Neuronal stem cell (in vitro differentiated cells): ENCODE measurements around the gene TLCD3A.

Experiments used
- DNase-seq: peaks from one replicate; pipeline ENCODE4 v3.0.0-alpha.2; 2013; ENCODE audit warnings: low spot score
- H2AFZ ChIP-seq: one replicate; pipeline ENCODE4 v1.6.1; 2013; ENCODE audit warnings: mild to moderate bottlenecking, low read length, inconsistent platforms
- H2AK5ac ChIP-seq: 2 replicates; pipeline ENCODE4 v1.6.1; 2013; ENCODE audit warnings: low read depth, mild to moderate bottlenecking, inconsistent platforms, low read length, moderate library complexity, mixed read lengths
- H2BK120ac ChIP-seq: 2 replicates; pipeline ENCODE4 v1.6.1; 2013; ENCODE audit warnings: low read depth, mild to moderate bottlenecking, inconsistent platforms, low read length, moderate library complexity, mixed read lengths
- H2BK12ac ChIP-seq: one replicate; pipeline ENCODE4 v1.6.1; 2013; ENCODE audit warnings: low read length, inconsistent platforms
- H2BK15ac ChIP-seq: 2 replicates; pipeline ENCODE4 v1.6.1; 2013; ENCODE audit warnings: mild to moderate bottlenecking, low read length, inconsistent platforms, mixed read lengths
- H2BK5ac ChIP-seq: one replicate; pipeline ENCODE4 v1.6.1; 2013; ENCODE audit warnings: inconsistent platforms, mild to moderate bottlenecking, low read length, moderate library complexity
- H3K14ac ChIP-seq: one replicate; pipeline ENCODE4 v1.6.1; 2013; ENCODE audit warnings: low read length, inconsistent platforms
- H3K18ac ChIP-seq: 2 replicates; pipeline ENCODE4 v1.6.1; 2013; ENCODE audit warnings: low read length, inconsistent platforms
- H3K23ac ChIP-seq: 2 replicates; pipeline ENCODE4 v1.6.1; 2013; ENCODE audit warnings: low read depth, mild to moderate bottlenecking, mixed read lengths, low read length, inconsistent platforms; ENCODE audit not compliant: poor library complexity
- H3K27ac ChIP-seq: replicated peaks from 3 replicates; pipeline ENCODE4 v1.5.1; 2013; ENCODE audit warnings: low read length, inconsistent platforms
- H3K27me3 ChIP-seq, 3 experiments: 2 replicates each; pipeline ENCODE4 v1.6.1; 2013; ENCODE audit warnings: low read length in 3 of 3, mild to moderate bottlenecking in 2 of 3, inconsistent platforms in 1 of 3, low read depth in 1 of 3, mixed read lengths in 1 of 3, moderate library complexity in 1 of 3; ENCODE audit not compliant: control insufficient read depth in 3 of 3, insufficient read depth in 3 of 3
- H3K36me3 ChIP-seq, 2 donors: replicated peaks in 1 of 2; 2 replicates each; pipeline ENCODE4 v1.6.1; 2013; ENCODE audit warnings: low read length in 2 of 2; ENCODE audit not compliant: control insufficient read depth in 2 of 2, insufficient read depth in 2 of 2
- H3K4ac ChIP-seq: 2 replicates; pipeline ENCODE4 v1.6.1; 2013; ENCODE audit warnings: inconsistent platforms, mild to moderate bottlenecking, low read length, moderate library complexity
- H3K4me1 ChIP-seq, 2 donors: 1 replicate in 1 of 2; 2 replicates in 1 of 2; pipeline ENCODE4 v1.6.1; 2013; ENCODE audit warnings: low read length in 2 of 2, low read depth in 1 of 2; ENCODE audit not compliant: control insufficient read depth in 2 of 2, insufficient read depth in 1 of 2
- H3K4me2 ChIP-seq: one replicate; pipeline ENCODE4 v1.6.1; 2013; ENCODE audit warnings: mild to moderate bottlenecking, low read length, inconsistent platforms; ENCODE audit not compliant: insufficient read depth, poor library complexity, severe bottlenecking
- H3K4me3 ChIP-seq, 2 donors: 2 replicates each; pipeline ENCODE4 v1.5.1; 2013; ENCODE audit warnings: low read length in 2 of 2, mild to moderate bottlenecking in 2 of 2, inconsistent platforms in 1 of 2, moderate library complexity in 1 of 2
- H3K79me1 ChIP-seq: one replicate; pipeline ENCODE4 v1.6.1; 2013; ENCODE audit warnings: low read depth, mild to moderate bottlenecking, inconsistent platforms, low read length, moderate library complexity
- H3K9ac ChIP-seq: one replicate; pipeline ENCODE4 v1.6.1; 2013; ENCODE audit warnings: mild to moderate bottlenecking, low read depth, low read length, inconsistent platforms; ENCODE audit not compliant: poor library complexity
- H3K9me3 ChIP-seq, 2 donors: replicated peaks in 1 of 2; 2 replicates each; pipeline versions ENCODE3 to v1.6.1; 2013; ENCODE audit warnings: low read length in 2 of 2, mild to moderate bottlenecking in 2 of 2, inconsistent platforms in 1 of 2, low read depth in 1 of 2, mixed read lengths in 1 of 2, moderate library complexity in 1 of 2; ENCODE audit not compliant: control insufficient read depth in 2 of 2, insufficient read depth in 1 of 2
- H4K8ac ChIP-seq: one replicate; pipeline ENCODE4 v1.6.1; 2013; ENCODE audit warnings: low read depth, mild to moderate bottlenecking, inconsistent platforms, low read length, moderate library complexity
- H4K91ac ChIP-seq: one replicate; pipeline ENCODE4 v1.6.1; 2013; ENCODE audit warnings: low read length, low read depth, mild to moderate bottlenecking, inconsistent platforms; ENCODE audit not compliant: poor library complexity
- WGBS, 2 donors: extraction: QIAGEN DNeasy Blood & Tissue Kit; methylation state at CpG; one replicate each; pipeline ENCODE4 v1.1.7; 2013; ENCODE audit warnings: missing lambda C conversion rate in 2 of 2, mixed read lengths in 1 of 2; ENCODE audit not compliant: insufficient read length in 2 of 2, insufficient replicate concordance in 1 of 2; ENCODE audit errors: extremely low coverage in 2 of 2; 5-methylcytosine and 5-hydroxymethylcytosine counted together

The TLCD3A gene

GRCh38 chr17:692116-692515 lies 40.3 kb upstream of the TLCD3A start:
- Histone ChIP-seq H4K91ac (no peak overlapping the region), H2BK120ac (no peak overlapping the region), H2AK5ac (no peak overlapping the region), H2BK12ac (no peak overlapping the region), H3K23ac (no peak overlapping the region), H3K27me3 (no peaks in the 10 kb centered on the region), H3K9me3 (no peaks in the 10 kb centered on the region), H3K27ac (no peak overlapping the region), H2BK15ac (no peak overlapping the region), H2AFZ (no peak overlapping the region), H3K14ac (no peak overlapping the region), H3K4me2 (no peak overlapping the region), H3K4me1 (no peaks in the 10 kb centered on the region), H3K4me3 (no peak overlapping the region), H3K9ac (no peak overlapping the region), H4K8ac (no peak overlapping the region), H3K18ac (no peak overlapping the region), H3K4ac (no peak overlapping the region), H3K79me1 (no peaks in the 10 kb centered on the region), H2BK5ac (no peak overlapping the region), H3K36me3 (peaks cover 16 to 86% of the 10 kb centered on the region in 2 donors)
- no peak for DNase-seq
- WGBS, 2 donors: no CpG with 5 or more reads among the region's 10 CpGs

- H3K27ac ChIP-seq: no peak overlapping the region
Measured at GRCh38 chr17:693791-694638, 38.4 kb upstream of the TLCD3A start.

DNA sequence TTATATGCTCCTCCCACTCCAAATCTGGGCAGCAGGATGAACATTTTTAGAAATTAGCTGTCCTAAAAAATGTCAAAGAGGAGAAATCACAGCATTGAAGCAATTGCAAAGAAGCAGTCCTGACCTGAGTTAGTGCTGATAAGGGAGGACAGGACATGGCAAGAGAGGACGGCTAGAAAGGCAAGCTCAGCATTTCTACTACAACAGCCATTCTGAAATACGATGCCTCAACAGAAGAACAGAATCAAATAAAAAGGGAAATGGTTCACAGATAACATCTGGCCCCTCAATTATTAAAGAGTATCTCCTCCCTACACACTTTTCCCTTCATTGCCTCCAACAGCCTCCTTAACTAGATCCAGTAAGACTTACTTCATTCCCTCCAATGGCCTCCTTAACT lies 36.0 kb upstream of the TLCD3A start:
- Histone ChIP-seq H3K36me3 (peaks cover 13 to 81% of the 10 kb centered on the region in 2 donors), H3K4ac (no peak overlapping the region), H3K9ac (no peak overlapping the region), H3K14ac (no peak overlapping the region), H3K27me3 (no peaks in the 10 kb centered on the region), H2BK12ac (no peak overlapping the region), H3K23ac (no peak overlapping the region), H2BK15ac (no peak overlapping the region), H3K9me3 (no peaks in the 10 kb centered on the region), H2AK5ac (no peak overlapping the region), H4K91ac (no peak overlapping the region), H2AFZ (no peak overlapping the region), H4K8ac (no peak overlapping the region), H3K4me1 (no peaks in the 10 kb centered on the region), H3K4me3 (no peak overlapping the region), H2BK120ac (no peak overlapping the region), H3K79me1 (no peaks in the 10 kb centered on the region), H2BK5ac (no peak overlapping the region), H3K27ac (no peak overlapping the region), H3K18ac (no peak overlapping the region), H3K4me2 (no peak overlapping the region)
- WGBS, 2 donors: no CpG with 5 or more reads among the region's 2 CpGs
- no peak for DNase-seq

More at GRCh38 chr17:693791-694638, 38.4 kb upstream of the TLCD3A start:
- H3K9ac ChIP-seq: no peak overlapping the region
- no peak overlapping the region for H4K91ac ChIP-seq
- no peak for DNase-seq
- no peaks in the 10 kb centered on the region for H3K9me3 ChIP-seq
- no peak overlapping the region for H2BK120ac ChIP-seq
- WGBS, 2 donors: no CpG with 5 or more reads among the region's 14 CpGs
- H2BK15ac ChIP-seq: no peak overlapping the region
- H3K14ac ChIP-seq: no peak overlapping the region
- H3K4me2 ChIP-seq: no peak overlapping the region
- no peak overlapping the region for H3K4ac ChIP-seq
- H2AK5ac ChIP-seq: no peak overlapping the region
- H3K4me1 ChIP-seq: no peaks in the 10 kb centered on the region
- H2BK5ac ChIP-seq: no peak overlapping the region
- no peak overlapping the region for H2BK12ac ChIP-seq
- no peak overlapping the region for H4K8ac ChIP-seq
- H2AFZ ChIP-seq: no peak overlapping the region
- no peak overlapping the region for H3K4me3 ChIP-seq
- H3K23ac ChIP-seq: no peak overlapping the region
- no peaks in the 10 kb centered on the region for H3K79me1 ChIP-seq
- peaks cover 18 to 93% of the 10 kb centered on the region in 2 donors for H3K36me3 ChIP-seq
- no peaks in the 10 kb centered on the region for H3K27me3 ChIP-seq
- no peak overlapping the region for H3K18ac ChIP-seq

DNA sequence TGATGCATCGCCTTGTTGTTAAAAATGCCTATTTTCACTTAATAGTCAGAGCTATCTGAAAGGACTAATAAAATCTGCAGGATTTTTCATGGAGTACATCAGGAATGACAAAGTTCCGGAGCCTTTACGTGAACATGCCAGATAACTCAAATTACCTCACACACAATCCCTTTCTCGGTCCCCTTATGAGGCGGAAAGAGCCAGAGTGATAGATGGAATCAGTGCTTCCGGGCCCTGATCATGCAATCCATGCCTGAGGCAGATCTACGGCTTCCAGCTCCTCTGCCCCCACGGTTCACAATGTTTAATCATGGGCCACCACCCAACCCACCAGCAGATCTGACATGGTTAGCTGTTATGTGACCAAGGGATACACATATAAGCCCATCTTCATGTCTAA lies 34.7 kb upstream of the TLCD3A start:
- no peak overlapping the region for H3K4me2 ChIP-seq
- H3K27ac ChIP-seq: no peak overlapping the region
- H2BK5ac ChIP-seq: no peak overlapping the region
- H2AFZ ChIP-seq: no peak overlapping the region
- H4K91ac ChIP-seq: no peak overlapping the region
- H3K79me1 ChIP-seq: no peaks in the 10 kb centered on the region
- no peak overlapping the region for H2BK15ac ChIP-seq
- no peak overlapping the region for H3K14ac ChIP-seq
- DNase-seq: no peak
- no peak overlapping the region for H3K4ac ChIP-seq
- no peaks in the 10 kb centered on the region for H3K4me1 ChIP-seq
- H4K8ac ChIP-seq: no peak overlapping the region
- no CpG with 5 or more reads among the region's 8 CpGs for whole genome bisulfite sequencing, 2 donors
- H3K18ac ChIP-seq: no peak overlapping the region
- no peak overlapping the region for H3K23ac ChIP-seq
- no peak overlapping the region for H2AK5ac ChIP-seq
- no peaks in the 10 kb centered on the region for H3K9me3 ChIP-seq
- peaks cover 13 to 76% of the 10 kb centered on the region in 2 donors for H3K36me3 ChIP-seq
- H2BK12ac ChIP-seq: no peak overlapping the region
- H3K4me3 ChIP-seq: no peak overlapping the region
- no peaks in the 10 kb centered on the region for H3K27me3 ChIP-seq
- H2BK120ac ChIP-seq: no peak overlapping the region
- H3K9ac ChIP-seq: no peak overlapping the region
